GM19239 (cell line): Measurements from ENCODE around the gene SNX30.

ENCODE experiments used
- DNase-seq: peaks from one replicate; pipeline ENCODE4 v3.0.0; 2011; ENCODE audit warnings: low spot score; ENCODE audit not compliant: insufficient read length
- FAIRE-seq: peaks from 2 replicates; lab custom pipeline; 2011; peaks lifted over from hg19 to GRCh38; lab: Jason Lieb, UNC

SNX30 gene

DNA sequence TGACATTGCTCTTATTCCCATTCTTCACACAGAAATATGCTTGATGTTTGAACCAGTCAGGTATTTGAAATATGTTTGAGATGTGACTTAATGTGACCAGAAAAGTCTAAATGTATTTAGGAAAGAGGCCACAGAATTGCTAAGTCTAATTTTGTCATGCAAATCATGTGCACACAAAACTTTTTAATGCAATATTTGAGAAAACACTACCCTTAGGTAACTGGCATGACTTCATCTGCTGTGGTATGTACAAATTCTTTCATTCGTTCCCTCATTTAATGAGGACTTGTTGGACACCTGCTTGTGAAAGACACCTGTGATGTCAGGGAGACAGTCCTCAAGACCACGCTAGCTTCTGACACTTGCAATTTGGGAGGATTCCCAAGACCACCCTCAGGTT, 161.2 kb downstream of the SNX30 start:
- no peak for FAIRE-seq
- DNase-seq = no peak

- FAIRE-seq = no peak
Measured at GRCh38 chr9:112912636-112913035, 162.1 kb downstream of the SNX30 start.

GRCh38 chr9:112913326-112913725, 162.8 kb downstream of the SNX30 start:
- DNase-seq (no peak), FAIRE-seq (no peak)

More at GRCh38 chr9:112912636-112913035, 162.1 kb downstream of the SNX30 start:
- no peak for DNase-seq

DNA sequence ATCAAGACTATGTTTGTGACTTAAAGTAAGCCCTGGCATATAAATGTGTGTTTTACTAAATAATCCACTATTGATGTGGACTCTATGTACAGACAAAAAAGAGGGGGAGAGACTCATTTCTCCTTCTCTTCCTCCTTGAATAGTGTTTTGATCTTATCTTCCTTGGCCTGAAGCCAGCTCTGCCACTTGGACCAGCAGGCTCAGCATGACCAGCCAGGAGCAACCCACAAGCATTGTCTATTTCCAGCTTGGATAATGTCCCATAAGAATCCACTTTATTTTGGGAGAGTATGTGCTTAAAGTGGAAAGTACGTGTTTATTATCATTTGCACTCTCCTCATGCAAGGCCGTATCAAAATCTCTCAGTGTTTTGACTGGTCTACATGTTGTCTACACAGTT, 164.0 kb downstream of the SNX30 start:
- DNase-seq = no peak
- FAIRE-seq = no peak

DNA sequence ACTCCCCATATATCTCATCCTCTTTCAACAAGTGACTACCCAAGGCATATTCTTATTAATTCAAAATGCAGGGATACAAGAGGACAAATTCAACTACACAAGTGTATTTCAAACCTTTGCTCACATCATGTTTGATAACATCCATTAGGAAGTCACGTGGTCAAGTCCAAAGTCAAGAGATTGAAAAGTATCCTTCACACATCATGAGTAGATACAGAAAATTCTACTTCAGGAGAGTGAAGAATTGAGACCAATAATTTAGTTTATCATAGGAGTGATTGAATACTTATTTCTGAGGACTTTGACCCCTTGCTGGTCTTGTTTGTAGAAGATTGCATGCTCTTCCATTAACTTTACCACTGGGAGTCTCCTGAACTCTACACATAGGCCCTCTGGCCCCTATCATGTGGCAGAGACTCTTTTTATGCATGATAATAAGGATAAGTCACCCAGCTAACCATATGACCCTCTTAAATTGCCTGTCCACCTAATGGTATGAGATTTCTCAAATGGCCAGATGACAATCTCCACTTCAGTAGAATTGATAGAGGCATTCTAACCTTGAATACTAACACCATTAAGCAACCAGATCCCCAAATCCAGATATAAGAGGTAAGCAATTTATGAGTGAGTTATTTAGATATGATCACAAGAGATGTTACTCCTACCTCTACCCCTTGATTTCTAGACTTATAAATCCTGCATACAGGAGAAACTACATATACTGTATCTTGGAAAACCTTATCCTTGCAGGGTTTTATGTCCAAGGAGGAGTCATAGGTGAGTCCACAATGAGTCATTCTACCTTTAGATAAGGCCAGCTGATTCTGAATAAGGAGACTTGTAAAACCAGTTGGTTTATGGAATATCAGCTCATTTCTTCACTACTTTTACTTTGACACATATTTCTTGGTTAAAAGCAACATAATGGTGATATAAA, 166.8 kb downstream of the SNX30 start:
- FAIRE-seq = no peak
- DNase-seq = no peak

DNA sequence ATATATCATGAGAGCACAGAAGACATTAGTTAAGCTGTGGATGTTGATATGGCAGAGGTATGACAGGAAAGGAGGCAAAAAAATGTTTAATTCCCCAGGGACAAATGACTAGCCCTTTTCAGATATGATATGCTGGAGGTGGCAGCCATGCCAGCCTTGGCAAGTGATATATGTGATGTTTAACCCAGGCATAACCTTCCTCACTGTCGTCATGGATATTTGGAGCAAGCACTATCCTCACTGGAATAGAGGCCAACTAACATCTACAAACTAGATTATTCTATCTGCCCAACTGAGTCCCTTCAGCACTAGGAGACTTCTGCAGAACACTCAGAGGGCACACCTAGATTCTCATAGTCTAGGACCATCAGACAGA, 167.4 kb downstream of the SNX30 start:
- FAIRE-seq = no peak
- no peak for DNase-seq

DNA sequence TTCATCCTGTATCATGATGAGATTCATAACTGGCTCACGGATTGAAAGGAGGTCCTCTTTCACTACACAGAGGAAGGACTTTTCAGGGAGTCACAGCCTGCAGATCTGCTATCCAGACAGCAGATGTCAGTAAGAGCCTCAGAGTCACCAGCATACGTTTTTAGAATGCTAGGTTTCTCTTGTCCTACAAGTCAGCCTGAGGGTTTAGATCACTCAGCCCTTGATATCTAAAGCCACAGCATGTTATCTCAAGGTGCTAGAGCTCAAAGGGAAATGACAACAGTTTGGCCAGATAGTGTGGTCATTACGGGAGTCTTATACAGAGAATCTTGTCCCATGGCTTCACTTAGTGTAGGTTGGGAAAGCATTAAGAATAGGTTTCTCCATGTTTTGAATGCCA, 171.0 kb downstream of the SNX30 start:
- DNase-seq (no peak), FAIRE-seq (peak; percentile 53)
